ENCODE measurements around the gene EZH1. TPM values are rescaled to one million over a fixed set of nuclear protein-coding genes. Genes with fewer than 3 reads are reported as not detected.

Gene EZH1
- total and polyA plus RNA-seq, 7 donors, result 5.3 to 68.1 (median 41.5) TPM

- WGBS, 2 donors, result 70 to 86% methylated on average over 8 of the region's 8 CpGs
- TF ChIP-seq POLR2AphosphoS5 (IDR thresholded peaks at IDR 0.05) (no peak), EP300 (IDR thresholded peaks at IDR 0.05) (no peak), POLR2A (IDR thresholded peaks at IDR 0.05) (no peak)
- TF ChIP-seq, protein P1, sequence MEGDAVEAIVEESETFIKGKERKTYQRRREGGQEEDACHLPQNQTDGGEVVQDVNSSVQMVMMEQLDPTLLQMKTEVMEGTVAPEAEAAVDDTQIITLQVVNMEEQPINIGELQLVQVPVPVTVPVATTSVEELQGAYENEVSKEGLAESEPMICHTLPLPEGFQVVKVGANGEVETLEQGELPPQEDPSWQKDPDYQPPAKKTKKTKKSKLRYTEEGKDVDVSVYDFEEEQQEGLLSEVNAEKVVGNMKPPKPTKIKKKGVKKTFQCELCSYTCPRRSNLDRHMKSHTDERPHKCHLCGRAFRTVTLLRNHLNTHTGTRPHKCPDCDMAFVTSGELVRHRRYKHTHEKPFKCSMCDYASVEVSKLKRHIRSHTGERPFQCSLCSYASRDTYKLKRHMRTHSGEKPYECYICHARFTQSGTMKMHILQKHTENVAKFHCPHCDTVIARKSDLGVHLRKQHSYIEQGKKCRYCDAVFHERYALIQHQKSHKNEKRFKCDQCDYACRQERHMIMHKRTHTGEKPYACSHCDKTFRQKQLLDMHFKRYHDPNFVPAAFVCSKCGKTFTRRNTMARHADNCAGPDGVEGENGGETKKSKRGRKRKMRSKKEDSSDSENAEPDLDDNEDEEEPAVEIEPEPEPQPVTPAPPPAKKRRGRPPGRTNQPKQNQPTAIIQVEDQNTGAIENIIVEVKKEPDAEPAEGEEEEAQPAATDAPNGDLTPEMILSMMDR (IDR thresholded peaks at IDR 0.05), result no peak
- no peaks in the 10 kb centered on the region for H3K4me1 ChIP-seq
- H3K27me3 ChIP-seq, result no peaks in the 10 kb centered on the region
- H3K27ac ChIP-seq, result no peak overlapping the region
- DNase-seq, result no peak
- H3K36me3 ChIP-seq, result peaks cover 62 to 100% (median 83%) of the 10 kb centered on the region in 4 donors
- intact Hi-C loops (cut with DNase I), result no loop called here
- no peak overlapping the region for H3K4me3 ChIP-seq
- H3K9me3 ChIP-seq, result no peaks in the 10 kb centered on the region
Measured at GRCh38 chr17:42704837-42705494, 39.9 kb downstream of the EZH1 start.

DNA sequence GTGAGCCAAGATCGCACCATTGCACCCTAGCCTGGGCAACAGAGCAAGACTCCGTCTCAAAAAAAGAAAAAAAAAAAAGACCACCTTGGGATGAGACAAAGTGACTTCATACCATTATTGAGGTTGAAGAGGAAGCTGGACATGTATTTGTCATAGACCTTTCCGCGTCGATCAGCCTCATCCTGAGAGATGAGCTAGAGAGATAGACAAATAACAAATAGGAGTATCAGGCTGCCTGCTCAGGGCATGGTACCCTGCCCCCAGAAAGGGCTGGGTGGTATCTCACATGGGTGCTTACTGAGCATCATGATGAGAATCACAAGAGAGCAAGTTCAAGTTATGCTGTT, 40.4 kb downstream of the EZH1 start:
- intact Hi-C loops (cut with DNase I), result no loop called here
- Histone ChIP-seq H3K4me1 (peaks cover 0 to 3% (median under 1%) of the 10 kb centered on the region in 4 donors), H3K36me3 (peaks cover 62 to 100% (median 78%) of the 10 kb centered on the region in 4 donors), H3K27me3 (no peaks in the 10 kb centered on the region), H3K27ac (no peak overlapping the region), H3K4me3 (no peak overlapping the region), H3K9me3 (no peaks in the 10 kb centered on the region)
- 88 to 96% methylated on average over 5 of the region's 5 CpGs for WGBS, 2 donors
- TF ChIP-seq, protein P1 (IDR thresholded peaks at IDR 0.05), result no peak
- no peak for TF ChIP-seq POLR2AphosphoS5 (IDR thresholded peaks at IDR 0.05)
- TF ChIP-seq POLR2A (IDR thresholded peaks at IDR 0.05), result no peak
- TF ChIP-seq EP300 (IDR thresholded peaks at IDR 0.05), result no peak
- DNase-seq, result no peak

- Histone ChIP-seq H3K36me3 (peaks cover 44 to 87% (median 62%) of the 10 kb centered on the region in 4 donors), H3K4me3 (no peak overlapping the region), H3K27me3 (no peaks in the 10 kb centered on the region), H3K9me3 (no peaks in the 10 kb centered on the region), H3K4me1 (peaks cover 0 to 14% (median 12%) of the 10 kb centered on the region in 4 donors), H3K27ac (no peak overlapping the region)
- WGBS, 2 donors, result 87 to 89% methylated on average over 11 of the region's 11 CpGs
- intact Hi-C loops (cut with DNase I), result no loop called here
- TF ChIP-seq POLR2A (IDR thresholded peaks at IDR 0.05), result no peak
- no peak for TF ChIP-seq POLR2AphosphoS5 (IDR thresholded peaks at IDR 0.05)
- TF ChIP-seq EP300 (IDR thresholded peaks at IDR 0.05), result no peak
- TF ChIP-seq, protein P1 (IDR thresholded peaks at IDR 0.05), result no peak
- no peak for DNase-seq
Measured at GRCh38 chr17:42702446-42702845, 42.4 kb downstream of the EZH1 start.

DNA sequence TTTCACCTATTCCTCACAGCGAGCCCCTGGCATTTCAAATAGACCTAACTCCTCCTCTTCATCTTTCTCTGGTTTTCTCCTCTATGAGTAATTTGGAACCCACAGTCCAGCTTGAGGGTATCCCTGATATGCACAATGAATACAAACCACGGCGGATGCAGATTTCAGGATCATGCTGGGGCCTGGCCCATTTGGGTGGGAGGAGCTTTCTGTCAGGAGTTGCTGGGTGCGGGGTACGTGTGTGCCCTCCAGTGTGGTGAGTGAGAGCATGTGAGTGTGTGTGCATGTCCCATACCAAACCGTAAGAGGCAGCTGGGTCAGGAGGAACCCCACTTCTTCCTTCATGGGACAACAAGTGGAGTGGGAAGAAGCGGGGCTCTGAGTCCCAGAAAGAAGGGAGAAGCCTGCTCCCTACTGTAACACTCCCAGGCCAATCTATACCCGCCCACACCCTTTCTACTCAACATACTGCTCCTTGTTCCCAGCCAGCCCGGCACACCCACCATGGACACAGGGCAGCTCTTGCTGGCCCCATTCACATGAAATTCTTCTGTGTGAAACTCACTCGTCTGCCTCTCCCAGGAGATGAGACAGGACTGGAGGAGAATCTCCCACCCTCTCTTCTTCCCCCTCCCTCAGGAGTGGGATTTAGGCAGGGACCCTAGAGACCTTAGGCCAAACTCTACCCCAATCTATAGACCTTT, 44.1 kb downstream of the EZH1 start:
- 83 to 86% methylated on average over 10 of the region's 10 CpGs for WGBS, 2 donors
- Histone ChIP-seq H3K27ac (no peak overlapping the region), H3K4me3 (no peak overlapping the region), H3K36me3 (peaks cover 38 to 87% (median 57%) of the 10 kb centered on the region in 4 donors), H3K4me1 (peaks cover 0 to 14% (median 12%) of the 10 kb centered on the region in 4 donors), H3K9me3 (no peaks in the 10 kb centered on the region), H3K27me3 (no peaks in the 10 kb centered on the region)
- TF ChIP-seq POLR2AphosphoS5 (IDR thresholded peaks at IDR 0.05), result no peak
- TF ChIP-seq, protein P1 (IDR thresholded peaks at IDR 0.05), result no peak
- no peak for TF ChIP-seq EP300 (IDR thresholded peaks at IDR 0.05)
- TF ChIP-seq POLR2A (IDR thresholded peaks at IDR 0.05), result no peak
- intact Hi-C loops (cut with DNase I), result no loop called here
- DNase-seq, result no peak

Measured in sigmoid colon (tissue), 7 donors.